MCF 10A (cell line): ENCODE results near the gene NFKBIA. TPM values are rescaled to one million over a fixed set of nuclear protein-coding genes. Genes with fewer than 3 reads are reported as not detected.
A peak's percentile ranks its signal among the peaks of the same experiment; 100 is the strongest.

Experiments
- BruUV-seq: library from RNA; stranded (reverse); fragments of 400-500 nt; replicated peaks from 2 replicates; lab custom pipeline; 2021; lab: Mats Ljungman, UMichigan
- CTCF ChIA-PET: fragments of 300-600 bp; sonication (Branson Sonifier 250); formaldehyde crosslinking; extraction: SDS; loops from one replicate; lab custom pipeline; 2021; ENCODE audit warnings: antibody characterized with exemption, inconsistent platforms; lab: Yijun Ruan, JAX
- POLR2A ChIA-PET: fragments of 300-600, 350-650 bp; sonication (Branson Sonifier 250); formaldehyde crosslinking; extraction: SDS; loops from one replicate; lab custom pipeline; 2020; ENCODE audit warnings: antibody characterized with exemption, inconsistent platforms; lab: Yijun Ruan, JAX
- DNase-seq: peaks from one replicate; pipeline ENCODE4 v3.0.0-alpha.2; 2018; ENCODE audit not compliant: unreplicated experiment
- H3K27ac Mint-ChIP-seq: one replicate; pipeline ENCODE4 v1.8.0; 2022; ENCODE audit warnings: mild to moderate bottlenecking, low read depth, mixed read lengths; ENCODE audit not compliant: unreplicated experiment
- H3K27me3 Mint-ChIP-seq: one replicate; pipeline ENCODE4 v1.8.0; 2022; ENCODE audit warnings: mixed read lengths; ENCODE audit not compliant: insufficient read depth, unreplicated experiment
- H3K36me3 Mint-ChIP-seq: one replicate; pipeline ENCODE4 v1.8.0; 2022; ENCODE audit warnings: mild to moderate bottlenecking, moderate library complexity, mixed read lengths; ENCODE audit not compliant: insufficient read depth, unreplicated experiment
- H3K4me1 Mint-ChIP-seq: one replicate; pipeline ENCODE4 v1.8.0; 2022; ENCODE audit warnings: mixed read lengths; ENCODE audit not compliant: insufficient read depth, unreplicated experiment
- H3K4me3 Mint-ChIP-seq: one replicate; pipeline ENCODE4 v1.8.0; 2022; ENCODE audit warnings: mild to moderate bottlenecking, moderate library complexity, mixed read lengths; ENCODE audit not compliant: unreplicated experiment
- H3K9me3 Mint-ChIP-seq: one replicate; pipeline ENCODE4 v1.8.0; 2022; ENCODE audit warnings: mixed read lengths; ENCODE audit not compliant: unreplicated experiment
- CTCF ChIP-seq: fragments of 200-600 bp; IDR thresholded peaks from one replicate; pipeline ENCODE4 v1.8.0; 2022; ENCODE audit warnings: antibody characterized with exemption, mild to moderate bottlenecking; ENCODE audit not compliant: unreplicated experiment
- intact Hi-C: fragments of 100-400 bp; cut with micrococcal nuclease; formaldehyde crosslinking; loops from 2 replicates; pipeline ENCODE4 v1.14.1; 2022
- total RNA-seq: library from RNA; stranded (reverse); gene quantifications from 2 replicates; pipeline ENCODE4 v1.2.3, GENCODE V29; 2022

NFKBIA gene
- total RNA-seq, 1 experiment from 2014 or later = 112 TPM

GRCh38 chr14:35403603-35404448 is 723 bp downstream of the NFKBIA start:
- Mint-ChIP-seq H3K9me3 (no peaks in the 10 kb centered on the region), H3K27ac (peak overlapping the region; percentile 96), H3K36me3 (peaks cover 62% of the 10 kb centered on the region), H3K27me3 (no peaks in the 10 kb centered on the region), H3K4me3 (peak overlapping the region; percentile 93), H3K4me1 (peaks cover 40% of the 10 kb centered on the region)
- TF ChIP-seq CTCF = no peak
- CTCF ChIA-PET = interaction anchor here (0.5 to 5.4 kb wide), 18 partner anchors 10 to 940 kb away, joined by 3 to 41 read pairs (median 4); no protein-coding TSS in a partner anchor
- BruUV-seq = no TSS peak
- POLR2A ChIA-PET = interaction anchor here (0.7 to 14.3 kb wide), 41 partner anchors 9 to 531 kb away, joined by 3 to 422 read pairs (median 8); partner anchors contain the start of genes BAZ1A, FAM177A1, PPP2R3C and PRORP
- DNase-seq = peak; percentile 93
- intact Hi-C loops = loop anchor here (1.0 to 2.0 kb wide), 5 partner anchors 30 to 357 kb away; partner anchors contain the start of genes FAM177A1, PPP2R3C and PSMA6

GRCh38 chr14:35403114-35403602 is 1.4 kb downstream of the NFKBIA start:
- DNase-seq = peak; percentile 38
- intact Hi-C loops = loop anchor here (1.0 to 2.0 kb wide), 2 partner anchors 110 to 282 kb away; partner anchors contain the start of genes PPP2R3C and PSMA6
- POLR2A ChIA-PET = interaction anchor here (0.8 to 14.3 kb wide), 32 partner anchors 10 to 530 kb away, joined by 3 to 422 read pairs (median 10); partner anchors contain the start of genes BAZ1A, FAM177A1, PPP2R3C and PRORP
- peaks cover 68% of the 10 kb centered on the region for H3K36me3 Mint-ChIP-seq
- peak overlapping the region; percentile 93 for H3K4me3 Mint-ChIP-seq
- no TSS peak for BruUV-seq
- CTCF ChIA-PET = interaction anchor here (0.6 to 5.4 kb wide), 8 partner anchors 10 to 244 kb away, joined by 3 to 41 read pairs (median 4); no protein-coding TSS in a partner anchor
- H3K9me3 Mint-ChIP-seq = no peaks in the 10 kb centered on the region
- H3K4me1 Mint-ChIP-seq = peaks cover 42% of the 10 kb centered on the region
- TF ChIP-seq CTCF = no peak
- H3K27me3 Mint-ChIP-seq = no peaks in the 10 kb centered on the region
- H3K27ac Mint-ChIP-seq = peak overlapping the region; percentile 91

GRCh38 chr14:35402323-35403113 is 2.0 kb downstream of the NFKBIA start:
- BruUV-seq = no TSS peak
- DNase-seq = peak; percentile 53

More at GRCh38 chr14:35402323-35403113, 2.0 kb downstream of the NFKBIA start:
- no peak for TF ChIP-seq CTCF
- intact Hi-C loops = loop anchor here (1.0 to 2.0 kb wide), 2 partner anchors 110 to 281 kb away; partner anchors contain the start of genes PPP2R3C and PSMA6
- no peaks in the 10 kb centered on the region for H3K9me3 Mint-ChIP-seq
- no peaks in the 10 kb centered on the region for H3K27me3 Mint-ChIP-seq
- ChIA-PET CTCF (interaction anchor here (0.6 to 5.4 kb wide), 8 partner anchors 17 to 243 kb away, joined by 3 to 41 read pairs (median 5); no protein-coding TSS in a partner anchor), POLR2A (interaction anchor here (0.6 to 14.3 kb wide), 22 partner anchors 9 to 694 kb away, joined by 3 to 422 read pairs (median 10); partner anchors contain the start of genes FAM177A1, PPP2R3C, PRORP and PSMA6)
- peaks cover 42% of the 10 kb centered on the region for H3K4me1 Mint-ChIP-seq
- peaks cover 75% of the 10 kb centered on the region for H3K36me3 Mint-ChIP-seq
- peak overlapping the region; percentile 91 for H3K27ac Mint-ChIP-seq
- peak overlapping the region; percentile 93 for H3K4me3 Mint-ChIP-seq
